ENCODE results near the gene ZNF740. TPM values are rescaled to one million over a fixed set of nuclear protein-coding genes. Genes with fewer than 3 reads are reported as not detected.

ZNF740 gene
- total RNA-seq, 1 experiment from 2014 or later: 49.7 TPM

DNA sequence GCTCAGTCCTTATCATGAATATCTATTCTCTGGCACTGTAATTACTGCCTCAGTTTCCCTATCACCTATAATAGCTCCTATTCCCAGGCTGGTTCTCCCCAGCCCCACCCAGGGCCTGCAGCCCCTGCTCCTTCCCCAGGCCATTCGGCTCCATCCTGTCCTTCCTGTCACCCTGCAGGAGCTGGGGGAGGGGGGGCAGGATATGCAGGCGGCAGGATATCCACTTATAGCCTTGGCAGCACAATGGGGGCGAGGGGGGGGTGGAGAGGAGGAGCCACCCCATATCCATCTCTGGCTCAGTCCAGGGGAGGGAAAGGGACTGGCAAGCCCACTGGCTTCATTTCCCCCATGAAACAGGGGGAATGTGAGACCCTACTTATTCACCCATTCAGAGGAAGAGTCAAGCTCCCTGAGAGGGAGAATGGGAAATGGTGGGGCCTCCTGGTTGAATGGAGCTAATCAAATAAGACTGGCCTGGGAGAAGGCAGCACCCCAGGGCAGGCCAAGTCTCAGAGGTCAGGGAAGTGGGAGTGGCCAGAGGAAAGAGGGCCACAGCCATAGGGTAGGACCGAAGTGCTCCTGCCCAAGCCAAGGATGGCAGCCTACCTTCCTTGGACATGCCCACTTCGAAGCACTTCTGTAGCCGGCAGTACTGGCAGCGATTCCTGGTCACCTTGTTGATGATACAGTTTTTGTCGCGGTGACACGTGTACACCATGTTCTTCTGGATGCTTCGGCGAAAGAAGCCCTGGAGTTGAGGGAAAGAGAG lies 34.3 kb downstream of the ZNF740 start (continued):
- TF ChIP-seq JUND (IDR thresholded peaks at IDR 0.05) (no peak), CEBPB (IDR thresholded peaks at IDR 0.05; ENCODE audit: low read depth) (no peak), EGR1 (IDR thresholded peaks at IDR 0.05; ENCODE audit: low read depth) (no peak), ZNF274 (IDR thresholded peaks at IDR 0.05; ENCODE audit: low read depth, low read length) (no peak), ZFX (IDR thresholded peaks at IDR 0.05) (no peak), EZH2phosphoT487 (IDR thresholded peaks at IDR 0.05; ENCODE audit: borderline replicate concordance) (no peak), RAD21 (IDR thresholded peaks at IDR 0.05; ENCODE audit: low read depth) (no peak)

DNA sequence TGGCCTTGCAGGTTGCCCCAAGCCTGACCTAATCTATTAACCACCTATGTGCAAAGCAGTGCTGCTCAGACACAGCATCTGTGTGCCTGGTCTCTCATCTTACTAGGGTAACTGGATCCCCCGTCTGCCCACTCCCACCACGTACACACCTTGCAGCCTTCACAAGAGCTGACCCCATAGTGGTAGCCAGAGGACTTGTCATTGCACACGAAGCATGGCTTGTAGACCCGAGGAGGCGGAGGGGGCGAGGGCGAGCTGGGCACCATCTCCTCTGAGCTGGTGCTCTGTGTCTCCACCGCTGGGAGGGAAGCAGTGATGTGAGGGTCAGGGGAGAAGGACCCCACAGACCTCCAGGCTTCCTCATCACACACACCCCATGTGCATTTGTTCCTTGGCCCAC lies 35.0 kb downstream of the ZNF740 start:
- H3K9me2 ChIP-seq (ENCODE audit: insufficient read depth): no peaks in the 10 kb centered on the region
- no peak for DNase-seq (ENCODE audit: low read depth, low spot score)
- H3K4me3 ChIP-seq (replicated peaks in 1 of 2; ENCODE audit: low read depth in 1 of 2, low read length in 2 of 2): no peak overlapping the region
- BruUV-seq (replicated peaks): no TSS peak
- no peak overlapping the region for H2AFZ ChIP-seq (ENCODE audit: low read depth, low read length, poor library complexity, severe bottlenecking)
- no peak overlapping the region for H3K9ac ChIP-seq (ENCODE audit: low read length)
- H3K36me3 ChIP-seq (ENCODE audit: control insufficient read depth in 1 of 2, insufficient read depth in 2 of 2, low read length in 2 of 2): peaks cover 11 to 27% of the 10 kb centered on the region in 2 experiments
- no peaks in the 10 kb centered on the region for H4K20me1 ChIP-seq (ENCODE audit: insufficient read depth)
- H3K4me2 ChIP-seq (ENCODE audit: low read length): no peak overlapping the region
- TF ChIP-seq POLR2A (IDR thresholded peaks at IDR 0.05; ENCODE audit: borderline replicate concordance, extremely low read depth, insufficient read depth, insufficient read length): no peak
- TF ChIP-seq EZH2 (IDR thresholded peaks at IDR 0.05): no peak
- no peak for TF ChIP-seq EGR1 (IDR thresholded peaks at IDR 0.05; ENCODE audit: low read depth)
- TF ChIP-seq POLR2AphosphoS5 (IDR thresholded peaks at IDR 0.05; ENCODE audit: low read depth, low read length): no peak
- no peak for TF ChIP-seq CBX3 (IDR thresholded peaks at IDR 0.05; ENCODE audit: low read depth)
- no peak for TF ChIP-seq SIN3A (IDR thresholded peaks at IDR 0.05; ENCODE audit: low read depth)
- no peak for TF ChIP-seq ATF3 (IDR thresholded peaks at IDR 0.05)
- TF ChIP-seq JUND (IDR thresholded peaks at IDR 0.05): no peak
- TF ChIP-seq RAD21 (IDR thresholded peaks at IDR 0.05; ENCODE audit: low read depth): no peak
- TF ChIP-seq CEBPB (IDR thresholded peaks at IDR 0.05; ENCODE audit: low read depth): no peak
- TF ChIP-seq REST (IDR thresholded peaks at IDR 0.05; ENCODE audit: low read depth): no peak
- TF ChIP-seq FOSL1 (IDR thresholded peaks at IDR 0.05; ENCODE audit: low read depth): no peak
- H3K4me1 ChIP-seq (ENCODE audit: control insufficient read depth in 1 of 2, insufficient read depth in 2 of 2, low read length in 2 of 2): peaks cover 22 to 38% of the 10 kb centered on the region in 2 experiments
- ChIA-PET RAD21 (ENCODE audit: low non-redundant PET in 1 of 2, low total read pairs in 2 of 2, uncharacterized antibody in 2 of 2, unreplicated experiment in 2 of 2) (no interaction called here), POLR2A (no interaction called here), CTCF (interaction anchor here (1.4 to 4.5 kb wide), 3 partner anchors 18 to 106 kb away, joined by 3 to 43 read pairs (median 34); partner anchors contain the start of gene AAAS)
- no peak for ATAC-seq
- H3K79me2 ChIP-seq (ENCODE audit: insufficient read depth, low read length): peaks cover 40% of the 10 kb centered on the region
- no peak overlapping the region for H3K27ac ChIP-seq (ENCODE audit: low read depth, low read length)
- H3K9me3 ChIP-seq (ENCODE audit: control insufficient read depth in 1 of 2, insufficient read depth in 1 of 2, low read depth in 1 of 2, low read length in 2 of 2): no peaks in the 10 kb centered on the region
- intact Hi-C loops (cut with micrococcal nuclease): no loop called here
- no peaks in the 10 kb centered on the region for H3K27me3 ChIP-seq (ENCODE audit: insufficient read depth, low read length)
